NCI-H526 treated with DMSO at 0.1 percent for 48 hours (cell line): ENCODE measurements around the gene PTGER4.
"Not testable (repeated sequence)": the region's sequence is repeated elsewhere in the genome, so short reads cannot be mapped to it uniquely, and the experiment has no call there.

Source experiments
- DNase-seq: peaks from one replicate; lab custom pipeline; 2025; lab: John Stamatoyannopoulos, UW

Gene PTGER4

GRCh38 chr5:40689438-40689837, 9.7 kb downstream of the PTGER4 start:
- no peak for DNase-seq

GRCh38 chr5:40690267-40690666, 10.6 kb downstream of the PTGER4 start:
- no peak for DNase-seq

- DNase-seq, result no peak
Observed at GRCh38 chr5:40691894-40692293, 12.2 kb downstream of the PTGER4 start.

- DNase-seq, result no peak
Observed at GRCh38 chr5:40694433-40694832, 14.7 kb downstream of the PTGER4 start.

GRCh38 chr5:40700116-40700782, 20.5 kb downstream of the PTGER4 start:
- no peak for DNase-seq

GRCh38 chr5:40702027-40702426, 22.3 kb downstream of the PTGER4 start:
- not testable (repeated sequence) for DNase-seq

- DNase-seq, result not testable (repeated sequence)
Observed at GRCh38 chr5:40705484-40705883, 25.8 kb downstream of the PTGER4 start.

GRCh38 chr5:40710575-40710974, 30.9 kb downstream of the PTGER4 start:
- DNase-seq, result not testable (repeated sequence)

- no peak for DNase-seq
Observed at GRCh38 chr5:40714001-40714400, 34.3 kb downstream of the PTGER4 start.

GRCh38 chr5:40716000-40716399, 36.3 kb downstream of the PTGER4 start:
- no peak for DNase-seq

- DNase-seq, result no peak
Observed at GRCh38 chr5:40716590-40716989, 36.9 kb downstream of the PTGER4 start.

GRCh38 chr5:40717281-40717680, 37.6 kb downstream of the PTGER4 start:
- DNase-seq, result no peak

GRCh38 chr5:40720069-40720468, 40.4 kb downstream of the PTGER4 start:
- no peak for DNase-seq

- not testable (repeated sequence) for DNase-seq
Observed at GRCh38 chr5:40722497-40722911, 42.8 kb downstream of the PTGER4 start.

GRCh38 chr5:40733434-40733833, 53.7 kb downstream of the PTGER4 start:
- no peak for DNase-seq

- no peak for DNase-seq
Observed at GRCh38 chr5:40733879-40734563, 54.3 kb downstream of the PTGER4 start.

- no peak for DNase-seq
Observed at GRCh38 chr5:40734986-40735385, 55.3 kb downstream of the PTGER4 start.

- no peak for DNase-seq
Observed at GRCh38 chr5:40735609-40736008, 55.9 kb downstream of the PTGER4 start.

- DNase-seq, result peak; percentile 43
Observed at GRCh38 chr5:40736103-40736875, 56.6 kb downstream of the PTGER4 start.

GRCh38 chr5:40738502-40738901, 58.8 kb downstream of the PTGER4 start:
- no peak for DNase-seq
